HepG2 (cell line): ENCODE results near the gene FBXW12. TPM values are rescaled to one million over a fixed set of nuclear protein-coding genes. Genes with fewer than 3 reads are reported as not detected.

Source experiments
- AFF4 ChIP-seq: sonication (generic); formaldehyde crosslinking; IDR thresholded peaks from 2 replicates; pipeline ENCODE4 v1.4.0; 2020; ENCODE audit warnings: missing genetic modification reagents
- CCAR2 ChIP-seq: fragments of 200-400 bp; formaldehyde crosslinking; optimal IDR thresholded peaks from 2 replicates; pipeline ENCODE3; 2018; ENCODE audit warnings: low read depth, mild to moderate bottlenecking, low read length, moderate library complexity
- HDAC2 ChIP-seq: sonication (generic); formaldehyde crosslinking; IDR thresholded peaks from 2 replicates; pipeline ENCODE4 v1.4.0; 2020; ENCODE audit warnings: missing genetic modification reagents
- PRMT3 ChIP-seq: sonication (generic); formaldehyde crosslinking; IDR thresholded peaks from 2 replicates; pipeline ENCODE4 v1.8.1; 2022; ENCODE audit warnings: low read depth, mild to moderate bottlenecking, moderate library complexity, missing genetic modification reagents, borderline replicate concordance
- REST ChIP-seq, 2 experiments: IDR thresholded peaks; 2 replicates each; pipeline ENCODE4 v1.6.1; 2011 to 2012; ENCODE audit warnings: low read length in 2 of 2, borderline replicate concordance in 1 of 2, low read depth in 1 of 2, mild to moderate bottlenecking in 1 of 2, moderate library complexity in 1 of 2
- SRSF1 ChIP-seq: fragments of 200-400 bp; formaldehyde crosslinking; optimal IDR thresholded peaks from 2 replicates; pipeline ENCODE3; 2017; ENCODE audit warnings: mild to moderate bottlenecking, low read depth, low read length, moderate library complexity
- STAG1 ChIP-seq: sonication (generic); formaldehyde crosslinking; IDR thresholded peaks from 2 replicates; pipeline ENCODE4 v1.4.0; 2020; ENCODE audit warnings: missing genetic modification reagents
- ZMAT3 ChIP-seq: sonication (generic); formaldehyde crosslinking; conservative IDR thresholded peaks from 2 replicates; pipeline ENCODE4 v1.7.0; 2021; ENCODE audit warnings: missing genetic modification reagents
- ZNF264 ChIP-seq: sonication (generic); formaldehyde crosslinking; IDR thresholded peaks from 2 replicates; pipeline ENCODE4 v1.4.0; 2020; ENCODE audit warnings: missing genetic modification reagents
- ZNF281 ChIP-seq: sonication (generic); formaldehyde crosslinking; IDR thresholded peaks from 2 replicates; pipeline ENCODE4 v1.4.0; 2020; ENCODE audit warnings: missing genetic modification reagents, borderline replicate concordance
- ZNF567 ChIP-seq: sonication (generic); formaldehyde crosslinking; IDR thresholded peaks from 2 replicates; pipeline ENCODE4 v1.8.1; 2023; ENCODE audit warnings: mild to moderate bottlenecking, missing genetic modification reagents, borderline replicate concordance
- ZNF83 ChIP-seq: sonication (generic); formaldehyde crosslinking; IDR thresholded peaks from 2 replicates; pipeline ENCODE4 v1.4.0; 2020; ENCODE audit warnings: missing genetic modification reagents, mild to moderate bottlenecking, borderline replicate concordance
- polyA plus RNA-seq, 8 experiments: library from polyadenylated mRNA; depleted of rRNA in 3 of 8; stranded (reverse) in 7 of 8; unstranded in 1 of 8; fragments of >200 nt; fragmentation: Illumina TruSeq in 4 of 8; extraction: Trizol in 4 of 8; gene quantifications; 2 replicates each; pipeline versions ENCODE4 v1.2.1 to v1.2.3, GENCODE V29; 2011 to 2016; ENCODE audit warnings: low read depth in 4 of 8, missing spikeins in 1 of 8, mixed read lengths in 1 of 8; ENCODE audit not compliant: insufficient read depth in 1 of 8
- total RNA-seq, 5 experiments: library from RNA; depleted of rRNA; stranded (reverse); fragments of >200 nt; fragmentation: Illumina TruSeq; extraction: Trizol; gene quantifications; 2 replicates each; pipeline ENCODE4 v1.2.3, GENCODE V29; 2016; ENCODE audit warnings: low read depth in 1 of 5
- TF ChIP-seq, protein P1 (sequence below): sonication (generic); formaldehyde crosslinking; IDR thresholded peaks from 2 replicates; pipeline ENCODE4 v1.5.0; 2020; ENCODE audit warnings: missing genetic modification reagents
- TF ChIP-seq, protein P2 (sequence below): sonication (generic); formaldehyde crosslinking; IDR thresholded peaks from 2 replicates; pipeline ENCODE4 v1.9.0; 2021; ENCODE audit warnings: missing genetic modification reagents, borderline replicate concordance

Gene FBXW12
- total and polyA plus RNA-seq, 2 of the 13 experiments (the other 11 are each of a cell fraction or from before 2014, with no cell fraction given), result not detected

DNA sequence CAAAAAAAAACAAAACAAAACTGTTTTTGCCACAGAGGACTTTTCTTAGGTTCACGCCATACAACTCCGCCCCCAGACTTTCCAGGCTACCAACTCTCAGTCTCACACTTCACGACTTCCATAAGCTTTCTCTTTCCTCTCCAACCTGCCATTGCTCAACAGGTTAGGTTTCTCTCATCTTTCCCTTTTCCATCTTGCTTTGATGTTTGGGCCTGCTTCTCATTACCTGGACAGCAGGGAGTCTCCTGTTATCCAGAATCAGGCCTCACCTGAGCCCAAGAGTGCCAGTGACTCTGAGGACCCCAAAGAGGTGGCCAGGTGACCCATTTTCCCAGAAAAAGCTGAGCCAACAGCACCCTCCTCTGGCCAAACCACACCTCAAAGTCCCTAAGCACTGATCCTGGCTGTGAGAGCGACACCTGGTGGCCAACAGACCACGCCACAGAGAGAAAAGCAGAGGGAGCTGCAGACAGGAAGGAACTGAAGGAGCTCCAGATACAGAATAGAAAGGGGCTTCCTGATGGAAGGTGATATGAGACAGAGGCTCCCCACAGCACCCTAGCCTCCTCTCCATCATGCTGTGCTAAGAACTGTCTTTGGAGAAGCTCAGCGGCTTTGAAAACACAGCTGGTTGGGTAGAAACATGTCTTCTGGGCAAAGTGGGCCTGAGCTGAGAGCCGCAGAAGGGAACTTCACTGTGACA lies 63.9 kb downstream of the FBXW12 start (continued):
- TF ChIP-seq AFF4 (no peak), HDAC2 (CRISPR knock-in tag) (peak; percentile 60; the same call in 1 of the 2 replicates), ZNF567 (CRISPR knock-in tag) (peak; percentile 57; the same call in 1 of the 2 replicates), PRMT3 (CRISPR knock-in tag) (no peak), ZNF264 (no peak), ZNF83 (CRISPR knock-in tag) (no peak), ZNF281 (CRISPR knock-in tag) (no peak), SRSF1 (no peak), ZMAT3 (CRISPR knock-in tag) (no peak), CCAR2 (no peak), REST (IDR thresholded peaks at IDR 0.05; ENCODE audit: borderline replicate concordance in 1 of 2, low read depth in 1 of 2, low read length in 2 of 2) (no peak), STAG1 (CRISPR knock-in tag) (peak; percentile 96)
- TF ChIP-seq, protein P1, sequence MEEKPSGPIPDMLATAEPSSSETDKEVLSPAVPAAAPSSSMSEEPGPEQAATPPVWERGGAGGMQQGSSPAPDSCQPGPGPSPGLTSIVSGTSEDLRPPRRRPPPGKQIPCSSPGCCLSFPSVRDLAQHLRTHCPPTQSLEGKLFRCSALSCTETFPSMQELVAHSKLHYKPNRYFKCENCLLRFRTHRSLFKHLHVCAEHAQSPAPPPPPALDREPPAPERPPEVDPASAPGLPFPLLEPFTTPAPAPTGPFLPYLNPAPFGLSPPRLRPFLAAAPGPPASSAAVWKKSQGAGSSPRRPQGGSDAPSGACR (CRISPR knock-in tag), result no peak
- TF ChIP-seq, protein P2, sequence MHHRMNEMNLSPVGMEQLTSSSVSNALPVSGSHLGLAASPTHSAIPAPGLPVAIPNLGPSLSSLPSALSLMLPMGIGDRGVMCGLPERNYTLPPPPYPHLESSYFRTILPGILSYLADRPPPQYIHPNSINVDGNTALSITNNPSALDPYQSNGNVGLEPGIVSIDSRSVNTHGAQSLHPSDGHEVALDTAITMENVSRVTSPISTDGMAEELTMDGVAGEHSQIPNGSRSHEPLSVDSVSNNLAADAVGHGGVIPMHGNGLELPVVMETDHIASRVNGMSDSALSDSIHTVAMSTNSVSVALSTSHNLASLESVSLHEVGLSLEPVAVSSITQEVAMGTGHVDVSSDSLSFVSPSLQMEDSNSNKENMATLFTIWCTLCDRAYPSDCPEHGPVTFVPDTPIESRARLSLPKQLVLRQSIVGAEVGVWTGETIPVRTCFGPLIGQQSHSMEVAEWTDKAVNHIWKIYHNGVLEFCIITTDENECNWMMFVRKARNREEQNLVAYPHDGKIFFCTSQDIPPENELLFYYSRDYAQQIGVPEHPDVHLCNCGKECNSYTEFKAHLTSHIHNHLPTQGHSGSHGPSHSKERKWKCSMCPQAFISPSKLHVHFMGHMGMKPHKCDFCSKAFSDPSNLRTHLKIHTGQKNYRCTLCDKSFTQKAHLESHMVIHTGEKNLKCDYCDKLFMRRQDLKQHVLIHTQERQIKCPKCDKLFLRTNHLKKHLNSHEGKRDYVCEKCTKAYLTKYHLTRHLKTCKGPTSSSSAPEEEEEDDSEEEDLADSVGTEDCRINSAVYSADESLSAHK (CRISPR knock-in tag), result no peak
